Bronchial epithelial cell (primary cell): ENCODE data around the gene NLGN1. TPM values are rescaled to one million over a fixed set of nuclear protein-coding genes. Genes with fewer than 3 reads are reported as not detected.

ENCODE experiments used
- DNase-seq: peaks from one replicate; pipeline ENCODE4 v3.0.0-alpha.2; 2010; ENCODE audit warnings: low read depth
- FAIRE-seq: peaks from 2 replicates; lab custom pipeline; 2011; peaks lifted over from hg19 to GRCh38; lab: Jason Lieb, UNC
- H3K27me3 ChIP-seq: 2 replicates; pipeline ENCODE4 v1.5.1; 2011; ENCODE audit warnings: low read length; ENCODE audit not compliant: control insufficient read depth, insufficient read depth
- H3K36me3 ChIP-seq: 2 replicates; pipeline ENCODE4 v1.5.1; 2011; ENCODE audit warnings: low read length; ENCODE audit not compliant: control insufficient read depth, insufficient read depth
- H3K4me3 ChIP-seq: 2 replicates; pipeline ENCODE4 v1.5.1; 2011; ENCODE audit warnings: mild to moderate bottlenecking, low read depth, low read length, control low read depth
- total RNA-seq: library from RNA; depleted of rRNA; stranded (reverse); fragments of >200 nt; gene quantifications from 2 replicates; pipeline ENCODE4 v1.2.1, GENCODE V29; 2014
- TF ChIP-seq, protein P1 (sequence below): IDR thresholded peaks from 2 replicates; pipeline ENCODE4 v1.5.1; 2011; ENCODE audit warnings: mild to moderate bottlenecking, moderate library complexity, low read length, control low read depth, inconsistent platforms; ENCODE audit not compliant: insufficient read depth, severe bottlenecking

NLGN1 gene
- total RNA-seq, 1 donor from 2014 or later, result under 0.01 TPM

GRCh38 chr3:174097686-174098085 lies 700.1 kb downstream of the NLGN1 start:
- DNase-seq (peak; percentile 1), FAIRE-seq (no peak)
- Histone ChIP-seq H3K4me3 (no peak overlapping the region), H3K27me3 (no peaks in the 10 kb centered on the region), H3K36me3 (no peaks in the 10 kb centered on the region)
- TF ChIP-seq, protein P1, sequence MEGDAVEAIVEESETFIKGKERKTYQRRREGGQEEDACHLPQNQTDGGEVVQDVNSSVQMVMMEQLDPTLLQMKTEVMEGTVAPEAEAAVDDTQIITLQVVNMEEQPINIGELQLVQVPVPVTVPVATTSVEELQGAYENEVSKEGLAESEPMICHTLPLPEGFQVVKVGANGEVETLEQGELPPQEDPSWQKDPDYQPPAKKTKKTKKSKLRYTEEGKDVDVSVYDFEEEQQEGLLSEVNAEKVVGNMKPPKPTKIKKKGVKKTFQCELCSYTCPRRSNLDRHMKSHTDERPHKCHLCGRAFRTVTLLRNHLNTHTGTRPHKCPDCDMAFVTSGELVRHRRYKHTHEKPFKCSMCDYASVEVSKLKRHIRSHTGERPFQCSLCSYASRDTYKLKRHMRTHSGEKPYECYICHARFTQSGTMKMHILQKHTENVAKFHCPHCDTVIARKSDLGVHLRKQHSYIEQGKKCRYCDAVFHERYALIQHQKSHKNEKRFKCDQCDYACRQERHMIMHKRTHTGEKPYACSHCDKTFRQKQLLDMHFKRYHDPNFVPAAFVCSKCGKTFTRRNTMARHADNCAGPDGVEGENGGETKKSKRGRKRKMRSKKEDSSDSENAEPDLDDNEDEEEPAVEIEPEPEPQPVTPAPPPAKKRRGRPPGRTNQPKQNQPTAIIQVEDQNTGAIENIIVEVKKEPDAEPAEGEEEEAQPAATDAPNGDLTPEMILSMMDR, result no peak

DNA sequence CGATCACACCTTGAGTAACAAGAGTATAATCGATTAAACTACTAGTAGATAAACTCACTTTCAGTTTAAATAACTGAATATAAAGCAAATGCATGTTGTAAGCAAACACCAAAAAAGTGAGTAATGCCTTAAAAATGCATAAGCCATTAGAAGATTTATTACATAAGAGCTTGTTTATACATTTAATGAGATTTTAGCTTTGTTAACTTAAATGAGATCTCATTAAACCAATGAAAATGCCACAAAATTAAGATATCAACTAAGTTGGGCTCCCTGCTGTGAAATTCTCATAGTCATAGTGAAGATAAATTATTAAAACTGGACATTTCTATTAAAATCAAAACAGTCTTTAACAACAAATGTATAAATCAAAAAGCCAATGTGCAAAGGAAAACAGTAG lies 701.2 kb downstream of the NLGN1 start:
- Histone ChIP-seq H3K27me3 (no peaks in the 10 kb centered on the region), H3K36me3 (no peaks in the 10 kb centered on the region), H3K4me3 (no peak overlapping the region)
- TF ChIP-seq, protein P1, result no peak
- FAIRE-seq (no peak), DNase-seq (peak; percentile 15)

- Histone ChIP-seq H3K4me3 (no peak overlapping the region), H3K36me3 (no peaks in the 10 kb centered on the region), H3K27me3 (no peaks in the 10 kb centered on the region)
- DNase-seq, result no peak
- TF ChIP-seq, protein P1, result no peak
- no peak for FAIRE-seq
Observed at GRCh38 chr3:174099724-174100123, 702.2 kb downstream of the NLGN1 start.

DNA sequence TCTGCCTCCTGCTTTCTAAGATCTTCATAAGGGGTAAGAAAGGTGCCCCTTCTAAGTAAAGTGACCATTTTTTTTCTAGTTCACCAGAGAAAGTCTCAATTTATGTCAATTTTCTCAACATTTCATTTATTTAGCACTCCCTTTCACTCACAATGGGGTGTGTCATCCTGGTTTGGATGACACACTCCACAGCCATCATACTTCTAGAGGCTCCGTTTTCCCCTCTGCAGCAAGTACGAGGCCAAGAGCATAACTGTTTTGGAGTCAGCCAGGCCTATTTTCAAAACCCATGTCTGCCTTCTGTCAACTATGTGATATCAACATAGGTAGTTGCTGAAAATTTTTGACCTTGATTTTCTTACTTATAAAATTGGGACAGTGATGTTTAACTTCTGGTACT lies 703.2 kb downstream of the NLGN1 start:
- H3K27me3 ChIP-seq, result no peaks in the 10 kb centered on the region
- no peaks in the 10 kb centered on the region for H3K36me3 ChIP-seq
- peak; percentile 5 for DNase-seq
- no peak overlapping the region for H3K4me3 ChIP-seq
- FAIRE-seq, result no peak
- TF ChIP-seq, protein P1, result no peak

DNA sequence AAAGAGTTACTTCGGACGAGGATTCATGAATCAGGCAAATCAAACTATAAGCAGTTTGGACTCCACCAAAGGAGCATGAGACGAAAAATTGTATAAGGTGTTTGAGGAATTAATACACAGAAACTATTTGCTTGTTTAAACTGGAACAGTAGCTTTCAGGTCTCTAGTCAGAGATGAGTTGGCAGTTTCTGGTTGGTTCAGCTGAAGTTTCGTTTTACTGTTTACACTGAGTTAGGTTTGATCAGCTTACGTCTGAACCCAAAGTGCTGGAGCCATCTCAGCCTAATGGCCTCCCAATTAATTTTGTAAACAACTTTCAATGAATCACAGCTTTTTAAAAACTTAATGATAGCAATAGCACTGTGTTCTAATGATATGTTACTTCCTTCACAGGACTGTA lies 703.7 kb downstream of the NLGN1 start:
- FAIRE-seq, result no peak
- H3K36me3 ChIP-seq, result no peaks in the 10 kb centered on the region
- peak; percentile 63 for DNase-seq
- TF ChIP-seq, protein P1, result no peak
- H3K27me3 ChIP-seq, result no peaks in the 10 kb centered on the region
- H3K4me3 ChIP-seq, result no peak overlapping the region

DNA sequence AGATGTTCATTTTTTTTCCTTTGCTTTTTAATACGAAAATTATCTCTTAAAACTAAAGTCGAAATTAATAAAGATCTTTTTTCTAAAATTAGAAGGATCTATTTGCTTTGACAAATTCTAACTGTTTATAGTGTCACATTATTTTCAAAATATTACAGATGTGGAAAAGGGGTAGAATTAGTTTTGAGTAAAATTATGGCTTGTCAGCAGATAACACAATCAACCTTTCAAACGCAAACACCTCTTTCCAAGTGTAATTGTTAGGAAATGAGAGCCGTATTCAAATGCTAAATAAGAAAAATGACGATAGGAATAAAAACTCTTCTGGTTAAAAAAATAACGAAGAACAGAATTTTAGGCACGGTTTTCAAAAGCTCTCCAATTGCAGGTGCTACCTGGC lies 704.7 kb downstream of the NLGN1 start:
- no peak overlapping the region for H3K4me3 ChIP-seq
- DNase-seq (no peak), FAIRE-seq (no peak)

More for the DNA sequence above, 704.7 kb downstream of the NLGN1 start:
- no peaks in the 10 kb centered on the region for H3K36me3 ChIP-seq
- TF ChIP-seq, protein P1, result no peak
- H3K27me3 ChIP-seq, result no peaks in the 10 kb centered on the region
